ENCODE data around the gene FYN.

- TF ChIP-seq TAF1 (conservative IDR thresholded peaks at IDR 0.05), result no peak
- TF ChIP-seq, protein P1, sequence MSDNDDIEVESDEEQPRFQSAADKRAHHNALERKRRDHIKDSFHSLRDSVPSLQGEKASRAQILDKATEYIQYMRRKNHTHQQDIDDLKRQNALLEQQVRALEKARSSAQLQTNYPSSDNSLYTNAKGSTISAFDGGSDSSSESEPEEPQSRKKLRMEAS (IDR thresholded peaks at IDR 0.05), result no peak
- TF ChIP-seq, protein P2, sequence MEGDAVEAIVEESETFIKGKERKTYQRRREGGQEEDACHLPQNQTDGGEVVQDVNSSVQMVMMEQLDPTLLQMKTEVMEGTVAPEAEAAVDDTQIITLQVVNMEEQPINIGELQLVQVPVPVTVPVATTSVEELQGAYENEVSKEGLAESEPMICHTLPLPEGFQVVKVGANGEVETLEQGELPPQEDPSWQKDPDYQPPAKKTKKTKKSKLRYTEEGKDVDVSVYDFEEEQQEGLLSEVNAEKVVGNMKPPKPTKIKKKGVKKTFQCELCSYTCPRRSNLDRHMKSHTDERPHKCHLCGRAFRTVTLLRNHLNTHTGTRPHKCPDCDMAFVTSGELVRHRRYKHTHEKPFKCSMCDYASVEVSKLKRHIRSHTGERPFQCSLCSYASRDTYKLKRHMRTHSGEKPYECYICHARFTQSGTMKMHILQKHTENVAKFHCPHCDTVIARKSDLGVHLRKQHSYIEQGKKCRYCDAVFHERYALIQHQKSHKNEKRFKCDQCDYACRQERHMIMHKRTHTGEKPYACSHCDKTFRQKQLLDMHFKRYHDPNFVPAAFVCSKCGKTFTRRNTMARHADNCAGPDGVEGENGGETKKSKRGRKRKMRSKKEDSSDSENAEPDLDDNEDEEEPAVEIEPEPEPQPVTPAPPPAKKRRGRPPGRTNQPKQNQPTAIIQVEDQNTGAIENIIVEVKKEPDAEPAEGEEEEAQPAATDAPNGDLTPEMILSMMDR (IDR thresholded peaks at IDR 0.05; ENCODE audit: low read depth, low read length, missing input control), result no peak
- TF ChIP-seq FOXA1 (IDR thresholded peaks at IDR 0.05), result no peak
- TF ChIP-seq JUND (IDR thresholded peaks at IDR 0.05), result no peak
- TF ChIP-seq EGR1 (IDR thresholded peaks at IDR 0.05; ENCODE audit: low read depth in 2 of 2), result no peak
- no peak for TF ChIP-seq RAD21 (IDR thresholded peaks at IDR 0.05)
- TF ChIP-seq NR2F2 (IDR thresholded peaks at IDR 0.05), result no peak
- no peak for TF ChIP-seq SP1 (IDR thresholded peaks at IDR 0.05)
- no peak for TF ChIP-seq REST (IDR thresholded peaks at IDR 0.05)
- TF ChIP-seq, protein P3, sequence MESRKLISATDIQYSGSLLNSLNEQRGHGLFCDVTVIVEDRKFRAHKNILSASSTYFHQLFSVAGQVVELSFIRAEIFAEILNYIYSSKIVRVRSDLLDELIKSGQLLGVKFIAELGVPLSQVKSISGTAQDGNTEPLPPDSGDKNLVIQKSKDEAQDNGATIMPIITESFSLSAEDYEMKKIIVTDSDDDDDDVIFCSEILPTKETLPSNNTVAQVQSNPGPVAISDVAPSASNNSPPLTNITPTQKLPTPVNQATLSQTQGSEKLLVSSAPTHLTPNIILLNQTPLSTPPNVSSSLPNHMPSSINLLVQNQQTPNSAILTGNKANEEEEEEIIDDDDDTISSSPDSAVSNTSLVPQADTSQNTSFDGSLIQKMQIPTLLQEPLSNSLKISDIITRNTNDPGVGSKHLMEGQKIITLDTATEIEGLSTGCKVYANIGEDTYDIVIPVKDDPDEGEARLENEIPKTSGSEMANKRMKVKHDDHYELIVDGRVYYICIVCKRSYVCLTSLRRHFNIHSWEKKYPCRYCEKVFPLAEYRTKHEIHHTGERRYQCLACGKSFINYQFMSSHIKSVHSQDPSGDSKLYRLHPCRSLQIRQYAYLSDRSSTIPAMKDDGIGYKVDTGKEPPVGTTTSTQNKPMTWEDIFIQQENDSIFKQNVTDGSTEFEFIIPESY (IDR thresholded peaks at IDR 0.05), result no peak
- no peak for TF ChIP-seq RXRA (IDR thresholded peaks at IDR 0.05)
- no peak for TF ChIP-seq YY1 (IDR thresholded peaks at IDR 0.05)
These were observed 221.8 kb downstream of the FYN start for GRCh38 chr6:111651185-111652034.
